H9 (cell line): ENCODE measurements around the gene NPHP4. TPM values are rescaled to one million over a fixed set of nuclear protein-coding genes. Genes with fewer than 3 reads are reported as not detected.

ENCODE experiments used
- DNase-seq: peaks from one replicate; pipeline ENCODE4 v3.0.0-alpha.2; 2017
- H2AFZ ChIP-seq: one replicate; pipeline ENCODE4 v1.6.1; 2013; ENCODE audit warnings: mild to moderate bottlenecking, low read length, control low read depth, moderate library complexity
- H2AK5ac ChIP-seq: 2 replicates; pipeline ENCODE4 v1.6.1; 2013; ENCODE audit warnings: low read length, control low read depth, mixed read lengths; ENCODE audit not compliant: insufficient read length
- H2BK120ac ChIP-seq: one replicate; pipeline ENCODE4 v1.6.1; 2013; ENCODE audit warnings: low read depth, mild to moderate bottlenecking, low read length, control low read depth, inconsistent platforms; ENCODE audit not compliant: poor library complexity, severe bottlenecking
- H2BK12ac ChIP-seq: 2 replicates; pipeline ENCODE4 v1.6.1; 2013; ENCODE audit warnings: low read length, control low read depth, mixed read lengths, low read depth; ENCODE audit not compliant: insufficient read length
- H2BK15ac ChIP-seq: 2 replicates; pipeline ENCODE4 v1.6.1; 2013; ENCODE audit warnings: low read depth, low read length, control low read depth
- H2BK20ac ChIP-seq: one replicate; pipeline ENCODE4 v1.6.1; 2013; ENCODE audit warnings: low read depth, mild to moderate bottlenecking, low read length, control low read depth, inconsistent platforms; ENCODE audit not compliant: poor library complexity, severe bottlenecking
- H2BK5ac ChIP-seq: 2 replicates; pipeline ENCODE4 v1.6.1; 2013; ENCODE audit warnings: low read length, control low read depth, mixed read lengths; ENCODE audit not compliant: insufficient read length
- H3K14ac ChIP-seq: 2 replicates; pipeline ENCODE4 v1.6.1; 2013; ENCODE audit warnings: low read length, control low read depth; ENCODE audit not compliant: insufficient read depth
- H3K18ac ChIP-seq: 2 replicates; pipeline ENCODE4 v1.6.1; 2013; ENCODE audit warnings: low read depth, mild to moderate bottlenecking, mixed read lengths, low read length, control low read depth; ENCODE audit not compliant: insufficient read length
- H3K23ac ChIP-seq: 2 replicates; pipeline ENCODE4 v1.6.1; 2013; ENCODE audit warnings: low read length, control low read depth, mixed read lengths, low read depth; ENCODE audit not compliant: insufficient read length
- H3K23me2 ChIP-seq: 2 replicates; pipeline ENCODE4 v1.6.1; 2013; ENCODE audit warnings: low read depth, mild to moderate bottlenecking, mixed read lengths, low read length, control low read depth; ENCODE audit not compliant: insufficient read length, poor library complexity, severe bottlenecking
- H3K27ac ChIP-seq: 2 replicates; pipeline ENCODE4 v1.5.1; 2013; ENCODE audit warnings: low read length, control low read depth, mixed read lengths, low read depth; ENCODE audit not compliant: insufficient read length
- H3K27me3 ChIP-seq: 2 replicates; pipeline ENCODE4 v1.6.1; 2013; ENCODE audit warnings: low read length, control low read depth, inconsistent platforms; ENCODE audit not compliant: insufficient read depth
- H3K4ac ChIP-seq: 2 replicates; pipeline ENCODE4 v1.6.1; 2013; ENCODE audit warnings: low read depth, mild to moderate bottlenecking, control low read depth, inconsistent platforms, low read length, moderate library complexity
- H3K4me1 ChIP-seq: 2 replicates; pipeline ENCODE4 v1.6.1; 2013; ENCODE audit warnings: low read length, control low read depth, inconsistent platforms; ENCODE audit not compliant: insufficient read depth
- H3K4me2 ChIP-seq: 2 replicates; pipeline ENCODE4 v1.6.1; 2013; ENCODE audit warnings: low read length, control low read depth, mixed read lengths; ENCODE audit not compliant: insufficient read length, insufficient read depth
- H3K56ac ChIP-seq: 2 replicates; pipeline ENCODE4 v1.6.1; 2013; ENCODE audit warnings: low read depth, mild to moderate bottlenecking, mixed read lengths, low read length, control low read depth; ENCODE audit not compliant: insufficient read length
- H3K79me1 ChIP-seq: 2 replicates; pipeline ENCODE4 v1.6.1; 2013; ENCODE audit warnings: low read depth, mild to moderate bottlenecking, moderate library complexity, low read length, control low read depth, inconsistent platforms; ENCODE audit not compliant: insufficient read depth, poor library complexity, severe bottlenecking
- H3K79me2 ChIP-seq: 2 replicates; pipeline ENCODE4 v1.6.1; 2013; ENCODE audit warnings: low read length, control low read depth, inconsistent platforms; ENCODE audit not compliant: insufficient read depth
- H3K9ac ChIP-seq: 2 replicates; pipeline ENCODE4 v1.6.1; 2013; ENCODE audit warnings: low read length, control low read depth, mixed read lengths; ENCODE audit not compliant: insufficient read length; ENCODE audit errors: extremely low read depth
- H3K9me3 ChIP-seq: one replicate; pipeline ENCODE4 v1.6.1; 2013; ENCODE audit warnings: low read depth, low read length, inconsistent platforms; ENCODE audit not compliant: control insufficient read depth
- H3T11ph ChIP-seq: one replicate; pipeline ENCODE4 v1.6.1; 2013; ENCODE audit warnings: mild to moderate bottlenecking, low read length, control low read depth, inconsistent platforms
- H4K20me1 ChIP-seq: one replicate; pipeline ENCODE4 v1.6.1; 2013; ENCODE audit not compliant: control insufficient read depth, insufficient read length, insufficient read depth
- H4K5ac ChIP-seq: 2 replicates; pipeline ENCODE4 v1.6.1; 2013; ENCODE audit warnings: low read depth, mild to moderate bottlenecking, mixed read lengths, low read length, control low read depth; ENCODE audit not compliant: insufficient read length
- H4K8ac ChIP-seq: replicated peaks from 2 replicates; pipeline ENCODE4 v1.6.1; 2013; ENCODE audit warnings: low read length, control low read depth, mixed read lengths, low read depth; ENCODE audit not compliant: insufficient read length
- H4K91ac ChIP-seq: 2 replicates; pipeline ENCODE4 v1.6.1; 2013; ENCODE audit warnings: low read depth, mild to moderate bottlenecking, moderate library complexity, mixed read lengths, low read length, control low read depth; ENCODE audit not compliant: insufficient read length
- H3K27ac Mint-ChIP-seq, 3 experiments: 2 replicates in 2 of 3; 3 replicates in 1 of 3; pipeline ENCODE4 v1.8.0; 2020 to 2021; ENCODE audit warnings: mixed read lengths in 3 of 3, mild to moderate bottlenecking in 1 of 3, moderate library complexity in 1 of 3
- H3K27me3 Mint-ChIP-seq: 2 replicates; pipeline ENCODE4 v1.8.0; 2021; ENCODE audit warnings: low read depth, mild to moderate bottlenecking, moderate library complexity, mixed read lengths
- H3K36me3 Mint-ChIP-seq, 3 experiments: 2 replicates in 2 of 3; 3 replicates in 1 of 3; pipeline ENCODE4 v1.8.0; 2020 to 2021; ENCODE audit warnings: low read depth in 3 of 3, mixed read lengths in 3 of 3; ENCODE audit not compliant: insufficient read depth in 1 of 3
- H3K4me1 Mint-ChIP-seq, 2 experiments: 2 replicates each; pipeline ENCODE4 v1.8.0; 2020; ENCODE audit warnings: mixed read lengths in 2 of 2
- H3K4me3 Mint-ChIP-seq, 2 experiments: 2 replicates in 1 of 2; 3 replicates in 1 of 2; pipeline ENCODE4 v1.8.0; 2020 to 2021; ENCODE audit warnings: mild to moderate bottlenecking in 2 of 2, mixed read lengths in 2 of 2, moderate library complexity in 1 of 2
- H3K9me3 Mint-ChIP-seq, 2 experiments: 2 replicates in 1 of 2; 3 replicates in 1 of 2; pipeline ENCODE4 v1.8.0; 2020; ENCODE audit warnings: mild to moderate bottlenecking in 2 of 2, mixed read lengths in 2 of 2, moderate library complexity in 1 of 2
- WGBS: extraction: QIAGEN DNeasy Blood & Tissue Kit; methylation state at CpG from one replicate; pipeline ENCODE4 v1.1.7; 2013; ENCODE audit warnings: missing lambda C conversion rate, low lambda C conversion rate, mixed read lengths; ENCODE audit not compliant: insufficient read length; ENCODE audit errors: extremely low coverage; 5-methylcytosine and 5-hydroxymethylcytosine counted together
- total RNA-seq: library from RNA; stranded (reverse); gene quantifications from 2 replicates; pipeline ENCODE4 v1.2.1, GENCODE V29; 2021
- TF ChIP-seq, protein P1 (sequence below): fragments of 200-600 bp; sonication (generic); conservative IDR thresholded peaks from 3 replicates; pipeline ENCODE4 v1.8.0; 2021; ENCODE audit warnings: antibody characterized with exemption, mild to moderate bottlenecking

Gene NPHP4
- total RNA-seq, 1 experiment from 2014 or later = 17.6 TPM

DNA sequence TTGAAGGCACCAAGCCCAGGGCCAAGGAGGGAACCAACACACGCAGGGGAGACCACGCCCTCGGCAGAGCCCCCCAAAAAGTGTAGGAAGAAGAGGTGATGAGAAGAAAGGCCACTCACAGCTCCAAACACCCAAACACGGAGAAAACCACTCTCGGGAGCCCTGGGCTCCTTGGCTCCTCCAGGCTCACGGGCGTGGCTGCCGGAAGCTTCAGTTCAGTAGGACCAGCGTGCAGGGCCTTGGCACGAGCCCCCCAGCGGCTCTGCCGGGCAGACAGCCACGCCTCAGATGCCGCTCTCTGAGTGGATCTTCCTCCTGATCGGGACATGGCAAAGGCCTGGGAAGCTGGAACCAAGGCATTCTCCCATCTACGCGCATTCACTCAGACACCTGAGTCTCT lies 94.0 kb downstream of the NPHP4 start:
- peaks cover 43 to 55% of the 10 kb centered on the region in 2 experiments for H3K4me1 Mint-ChIP-seq
- Histone ChIP-seq H3K79me1 (no peaks in the 10 kb centered on the region), H2BK15ac (no peak overlapping the region), H3K4ac (no peak overlapping the region), H3K56ac (no peak overlapping the region), H3K27ac (no peak overlapping the region), H2BK5ac (no peak overlapping the region), H2AK5ac (no peak overlapping the region), H3K79me2 (no peaks in the 10 kb centered on the region), H3K18ac (no peak overlapping the region), H3K4me2 (no peak overlapping the region), H4K8ac (no peak overlapping the region), H3K23ac (no peak overlapping the region), H2AFZ (no peak overlapping the region), H3K27me3 (no peaks in the 10 kb centered on the region), H2BK20ac (no peak overlapping the region), H3K14ac (no peak overlapping the region), H4K20me1 (no peaks in the 10 kb centered on the region), H3T11ph (no peak overlapping the region), H3K9me3 (no peaks in the 10 kb centered on the region), H3K9ac (no peak overlapping the region), H4K91ac (no peak overlapping the region), H4K5ac (no peak overlapping the region), H3K4me1 (peaks cover 8% of the 10 kb centered on the region; the same call in 1 of the 2 replicates), H2BK120ac (no peak overlapping the region), H2BK12ac (no peak overlapping the region), H3K23me2 (no peaks in the 10 kb centered on the region)
- no CpG with 5 or more reads among the region's 17 CpGs for whole genome bisulfite sequencing
- H3K27ac Mint-ChIP-seq = no peak overlapping the region
- H3K36me3 Mint-ChIP-seq = peaks cover 23 to 31% (median 23%) of the 10 kb centered on the region in 3 experiments
- no peak overlapping the region for H3K4me3 Mint-ChIP-seq
- no peak for DNase-seq
- TF ChIP-seq, protein P1, sequence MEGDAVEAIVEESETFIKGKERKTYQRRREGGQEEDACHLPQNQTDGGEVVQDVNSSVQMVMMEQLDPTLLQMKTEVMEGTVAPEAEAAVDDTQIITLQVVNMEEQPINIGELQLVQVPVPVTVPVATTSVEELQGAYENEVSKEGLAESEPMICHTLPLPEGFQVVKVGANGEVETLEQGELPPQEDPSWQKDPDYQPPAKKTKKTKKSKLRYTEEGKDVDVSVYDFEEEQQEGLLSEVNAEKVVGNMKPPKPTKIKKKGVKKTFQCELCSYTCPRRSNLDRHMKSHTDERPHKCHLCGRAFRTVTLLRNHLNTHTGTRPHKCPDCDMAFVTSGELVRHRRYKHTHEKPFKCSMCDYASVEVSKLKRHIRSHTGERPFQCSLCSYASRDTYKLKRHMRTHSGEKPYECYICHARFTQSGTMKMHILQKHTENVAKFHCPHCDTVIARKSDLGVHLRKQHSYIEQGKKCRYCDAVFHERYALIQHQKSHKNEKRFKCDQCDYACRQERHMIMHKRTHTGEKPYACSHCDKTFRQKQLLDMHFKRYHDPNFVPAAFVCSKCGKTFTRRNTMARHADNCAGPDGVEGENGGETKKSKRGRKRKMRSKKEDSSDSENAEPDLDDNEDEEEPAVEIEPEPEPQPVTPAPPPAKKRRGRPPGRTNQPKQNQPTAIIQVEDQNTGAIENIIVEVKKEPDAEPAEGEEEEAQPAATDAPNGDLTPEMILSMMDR = no peak
- H3K9me3 Mint-ChIP-seq = peaks cover 7 to 12% of the 10 kb centered on the region in 2 experiments
- peaks cover 2% of the 10 kb centered on the region for H3K27me3 Mint-ChIP-seq
